ENCODE measurements around the gene ARHGAP10.
A peak's percentile ranks its signal among the peaks of the same experiment; 100 is the strongest.
"Not testable (repeated sequence)": the region's sequence is repeated elsewhere in the genome, so short reads cannot be mapped to it uniquely, and the experiment has no call there.

The ARHGAP10 gene

GRCh38 chr4:148064451-148064850 lies 332.6 kb downstream of the ARHGAP10 start:
- no peak for DNase-seq (ENCODE audit: low read depth in 2 of 2)

GRCh38 chr4:148065075-148065474 lies 333.2 kb downstream of the ARHGAP10 start:
- DNase-seq (ENCODE audit: low read depth in 2 of 2): peak; percentile 42 to 52

GRCh38 chr4:148067301-148067916 lies 335.5 kb downstream of the ARHGAP10 start:
- no peak for DNase-seq (ENCODE audit: low read depth in 2 of 2)

- DNase-seq (ENCODE audit: low read depth in 2 of 2): peak; percentile 16 to 25
These were observed 336.4 kb downstream of the ARHGAP10 start for GRCh38 chr4:148068065-148068911.

- no peak for DNase-seq (ENCODE audit: low read depth in 2 of 2)
These were observed 337.4 kb downstream of the ARHGAP10 start for GRCh38 chr4:148069086-148069894.

- DNase-seq (ENCODE audit: low read depth in 2 of 2): no peak
These were observed 337.9 kb downstream of the ARHGAP10 start for GRCh38 chr4:148069895-148070178.

GRCh38 chr4:148071009-148071408 lies 339.1 kb downstream of the ARHGAP10 start:
- no peak for DNase-seq (ENCODE audit: low read depth in 2 of 2)

- no peak for DNase-seq (ENCODE audit: low read depth in 2 of 2)
These were observed 340.9 kb downstream of the ARHGAP10 start for GRCh38 chr4:148072789-148073188.

- DNase-seq (ENCODE audit: low read depth in 2 of 2): no peak
These were observed 341.5 kb downstream of the ARHGAP10 start for GRCh38 chr4:148073349-148073748.

- no peak for DNase-seq (ENCODE audit: low read depth in 2 of 2)
These were observed 342.6 kb downstream of the ARHGAP10 start for GRCh38 chr4:148074462-148074861.

GRCh38 chr4:148075438-148075837 lies 343.6 kb downstream of the ARHGAP10 start:
- no peak for DNase-seq (ENCODE audit: low read depth in 2 of 2)

- DNase-seq (ENCODE audit: low read depth in 2 of 2): no peak
These were observed 345.1 kb downstream of the ARHGAP10 start for GRCh38 chr4:148076964-148077363.

- no peak for DNase-seq (ENCODE audit: low read depth in 2 of 2)
These were observed 345.7 kb downstream of the ARHGAP10 start for GRCh38 chr4:148077581-148077980.

GRCh38 chr4:148078061-148078460 lies 346.2 kb downstream of the ARHGAP10 start:
- DNase-seq (ENCODE audit: low read depth in 2 of 2): peak; percentile 40 to 46

GRCh38 chr4:148079961-148080360 lies 348.1 kb downstream of the ARHGAP10 start:
- no peak for DNase-seq (ENCODE audit: low read depth in 2 of 2)

- no peak for DNase-seq (ENCODE audit: low read depth in 2 of 2)
These were observed 349.4 kb downstream of the ARHGAP10 start for GRCh38 chr4:148081267-148081666.

- DNase-seq (ENCODE audit: low read depth in 2 of 2): no peak
These were observed 349.9 kb downstream of the ARHGAP10 start for GRCh38 chr4:148081745-148082144.

GRCh38 chr4:148083073-148083472 lies 351.2 kb downstream of the ARHGAP10 start:
- DNase-seq (ENCODE audit: low read depth in 2 of 2): not testable (repeated sequence)

GRCh38 chr4:148089624-148090023 lies 357.7 kb downstream of the ARHGAP10 start:
- no peak for DNase-seq (ENCODE audit: low read depth in 2 of 2)

- DNase-seq (ENCODE audit: low read depth in 2 of 2): no peak
These were observed 358.1 kb downstream of the ARHGAP10 start for GRCh38 chr4:148090029-148090428.

- DNase-seq (ENCODE audit: low read depth in 2 of 2): no peak
These were observed 358.9 kb downstream of the ARHGAP10 start for GRCh38 chr4:148090503-148091476.
